Right renal cortex interstitium (tissue), 3 donors: Measurements from ENCODE around the gene GALNT10. TPM values are rescaled to one million over a fixed set of nuclear protein-coding genes. Genes with fewer than 3 reads are reported as not detected.

Source experiments
- DNase-seq, 3 donors: peaks; one replicate each; pipeline ENCODE4 v3.0.0-alpha.2; 2013; ENCODE audit warnings: low read depth in 3 of 3, low spot score in 2 of 3
- polyA plus RNA-seq, 3 donors: library from polyadenylated mRNA; unstranded; fragments of 120-200 nt; gene quantifications; one replicate each; pipeline ENCODE4 v1.2.1, GENCODE V29; 2013; ENCODE audit not compliant: insufficient read length in 3 of 3

The GALNT10 gene
- polyA plus RNA-seq, 3 donors, result 25.7 to 29.4 (median 27.4) TPM

GRCh38 chr5:154460172-154460571 is 269.6 kb downstream of the GALNT10 start:
- no peak for DNase-seq

DNA sequence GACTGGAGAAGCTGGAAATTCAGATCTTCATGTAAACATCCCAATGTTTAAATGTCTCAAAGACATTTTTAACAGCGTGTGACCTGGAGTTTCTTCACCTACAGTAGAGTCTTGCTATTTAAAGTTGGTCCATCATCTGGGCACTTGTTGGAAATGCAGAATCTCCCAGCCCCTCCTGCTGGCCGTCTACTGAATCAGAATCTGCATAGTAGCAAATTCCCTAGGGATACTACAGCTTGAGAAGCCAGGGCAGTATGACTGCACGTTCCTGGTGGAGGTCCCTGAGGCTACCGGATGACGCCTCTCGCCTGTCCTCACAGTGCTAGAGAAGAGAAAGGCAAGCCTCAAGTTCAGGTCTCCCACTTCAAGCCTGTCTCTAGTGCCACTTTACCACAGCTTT is 271.0 kb downstream of the GALNT10 start:
- DNase-seq, result no peak

- no peak for DNase-seq
These were observed 273.9 kb downstream of the GALNT10 start for GRCh38 chr5:154464438-154464837.

- no peak for DNase-seq
These were observed 274.6 kb downstream of the GALNT10 start for GRCh38 chr5:154465169-154465568.

DNA sequence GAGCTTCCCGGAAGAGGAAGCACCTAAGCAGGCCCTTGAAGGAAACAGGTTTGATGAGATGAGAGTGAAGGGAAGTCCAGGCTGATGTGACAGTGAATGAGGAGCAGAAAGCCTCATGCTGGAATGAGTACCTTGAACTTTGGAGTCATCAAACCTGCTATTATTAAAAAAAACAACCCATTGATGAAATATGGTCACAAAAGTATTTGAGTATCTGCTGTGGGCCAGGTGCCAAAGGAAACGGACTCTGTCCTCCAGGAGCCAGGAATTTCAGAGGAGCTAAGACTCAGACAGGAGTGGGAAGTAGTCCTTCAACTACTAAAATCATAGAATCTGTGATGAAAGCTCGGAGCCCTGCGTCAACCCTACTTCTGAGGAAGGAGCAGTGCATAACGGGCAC is 275.6 kb downstream of the GALNT10 start:
- no peak for DNase-seq

DNA sequence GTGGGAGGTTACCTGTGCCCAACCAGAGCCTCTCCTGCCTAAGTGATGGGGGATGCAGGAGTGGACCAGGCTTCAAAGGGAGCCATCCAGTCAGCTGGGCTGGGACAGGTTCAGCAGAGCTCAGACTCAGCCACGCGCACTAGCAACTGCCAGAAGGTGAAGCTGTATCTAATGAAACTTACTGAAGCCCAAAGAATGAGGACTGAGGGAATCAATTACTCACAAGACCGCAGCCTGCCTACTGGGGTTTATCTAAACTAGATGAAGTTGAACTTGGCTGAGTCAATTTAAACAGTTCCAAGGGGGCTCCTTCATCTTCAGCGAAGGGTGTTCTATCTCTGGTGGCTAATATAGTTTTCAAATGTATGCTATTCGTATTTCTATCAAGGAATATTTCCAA is 276.1 kb downstream of the GALNT10 start:
- no peak for DNase-seq

- DNase-seq, result no peak
These were observed 277.3 kb downstream of the GALNT10 start for GRCh38 chr5:154467655-154468354.

GRCh38 chr5:154470137-154470536 is 279.6 kb downstream of the GALNT10 start:
- DNase-seq, result no peak

Other genes starting within 250 kb of the GALNT10 start
- gene FAM114A2, start 151.8 kb upstream of the GALNT10 start, polyA plus RNA-seq, result 10 to 100 TPM; 31.6 to 36.8 (median 32.6) TPM
- 10 to 100 TPM; 51.3 to 54.8 (median 52.8) TPM for gene MFAP3, start 151.8 kb upstream of the GALNT10 start, polyA plus RNA-seq